Gastrocnemius medialis (tissue), 4 donors: ENCODE results near the gene ZNF438. TPM values are rescaled to one million over a fixed set of nuclear protein-coding genes. Genes with fewer than 3 reads are reported as not detected.
"Not testable (repeated sequence)": the region's sequence is repeated elsewhere in the genome, so short reads cannot be mapped to it uniquely, and the experiment has no call there.

ENCODE experiments used
- ATAC-seq, 2 donors: fragments of 150-250 bp; one replicate each; pipeline ENCODE4 v1.9.1; 2016
- DNase-seq, 2 donors: peaks; one replicate each; pipeline ENCODE4 v3.0.0-alpha.2; 2019
- H3K27ac ChIP-seq, 4 donors: fragments of 200-600 bp; sonication (generic); 1 replicate in 1 of 4; 2 replicates in 3 of 4; pipeline ENCODE4 v1.5.1; 2016 to 2018; ENCODE audit warnings: mild to moderate bottlenecking in 2 of 4, moderate library complexity in 1 of 4
- H3K27me3 ChIP-seq, 3 donors: fragments of 200-600 bp; sonication (generic) in 2 of 3; 1 replicate in 1 of 3; 2 replicates in 2 of 3; pipeline versions ENCODE4 v1.5.1 to v1.6.0; 2016 to 2019; ENCODE audit warnings: mild to moderate bottlenecking in 1 of 3, moderate library complexity in 1 of 3
- H3K36me3 ChIP-seq, 2 donors: fragments of 200-600 bp; sonication (generic) in 1 of 2; one replicate each; pipeline ENCODE4 v1.5.1; 2017 to 2018
- H3K4me1 ChIP-seq, 2 donors: fragments of 200-600 bp; sonication (generic) in 1 of 2; one replicate each; pipeline ENCODE4 v1.5.1; 2016 to 2017; ENCODE audit warnings: mild to moderate bottlenecking in 2 of 2
- H3K4me3 ChIP-seq, 4 donors: fragments of 200-600 bp; sonication (generic) in 3 of 4; 1 replicate in 1 of 4; 2 replicates in 3 of 4; pipeline ENCODE4 v1.5.1; 2016 to 2019; ENCODE audit warnings: mild to moderate bottlenecking in 2 of 4
- H3K9me3 ChIP-seq, 3 donors: fragments of 200-600 bp; sonication (generic) in 2 of 3; 1 replicate in 1 of 3; 2 replicates in 2 of 3; pipeline ENCODE4 v1.5.1; 2016 to 2019
- CTCF ChIP-seq, 5 experiments: fragments of 450-650 bp in 3 of 5; fragments of 200-600 bp in 2 of 5; sonication (generic) in 2 of 5; IDR thresholded peaks in 4 of 5; conservative IDR thresholded peaks in 1 of 5; 1 replicate in 4 of 5; 2 replicates in 1 of 5; pipeline ENCODE4 v1.5.1; 2016 to 2019; ENCODE audit warnings: antibody characterized with exemption in 5 of 5, mild to moderate bottlenecking in 3 of 5, moderate library complexity in 3 of 5
- POLR2A ChIP-seq, 2 donors: fragments of 450-650 bp; IDR thresholded peaks; one replicate each; pipeline ENCODE4 v1.6.1; 2017; ENCODE audit warnings: antibody characterized with exemption in 2 of 2, mild to moderate bottlenecking in 2 of 2, moderate library complexity in 2 of 2
- in situ Hi-C, 4 donors: fragments of 200-750 bp; cut with MboI; loops; one replicate each; pipeline versions ENCODE4 v1.15.0 to v1.8.0; 2017; ENCODE audit warnings: low sequenced_read_pairs in 4 of 4
- intact Hi-C: fragments of 100-400 bp; cut with DNase I; formaldehyde crosslinking; loops from one replicate; pipeline ENCODE4 v1.15.1; 2023; ENCODE audit warnings: low total_unique reads
- total RNA-seq, 4 donors: library from RNA; depleted of rRNA; stranded (reverse); fragments of >200 nt; gene quantifications; one replicate each; pipeline versions ENCODE4 v1.1.0 to v1.2.3, GENCODE V29; 2016

The ZNF438 gene
- total RNA-seq, 4 donors from 2014 or later = 14.4 to 37.0 (median 26.5) TPM

DNA sequence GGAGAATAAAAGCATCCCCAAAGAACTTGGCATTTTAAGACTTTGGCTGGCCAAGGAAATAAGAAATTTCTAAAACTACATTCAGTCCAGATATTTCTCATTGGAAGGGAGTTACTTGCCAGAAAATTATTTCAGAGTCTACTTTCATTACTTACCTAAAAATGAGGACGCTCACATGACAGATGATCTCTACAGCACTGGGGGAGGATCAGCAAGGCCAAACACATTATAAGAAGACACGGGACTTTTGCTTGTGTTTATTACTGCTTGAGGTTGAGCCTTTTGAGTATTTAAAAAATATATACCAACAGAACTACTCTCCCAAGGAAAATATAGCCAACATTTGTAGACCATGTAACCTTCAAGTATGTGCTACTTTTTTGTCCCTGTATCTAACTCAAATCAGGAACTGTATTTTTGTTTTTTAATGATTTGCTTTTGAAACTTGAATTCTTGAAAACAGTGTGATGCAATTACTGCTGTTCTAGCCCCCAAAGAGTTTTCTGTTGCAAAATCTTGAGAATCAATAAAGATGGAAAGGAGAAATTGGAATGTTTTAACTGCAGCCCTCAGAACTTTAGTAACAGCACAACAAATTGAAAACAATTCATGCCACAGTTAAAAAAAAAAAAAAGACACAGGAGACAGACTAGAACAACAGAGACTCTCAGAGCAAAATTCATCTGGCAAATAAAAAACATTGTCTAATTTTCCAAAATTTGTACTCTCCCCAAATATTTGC, 128.1 kb downstream of the ZNF438 start:
- H3K9me3 ChIP-seq = no peaks in the 10 kb centered on the region
- intact Hi-C loops (no loop called here), in situ Hi-C loops (no loop called here)
- H3K36me3 ChIP-seq = peaks cover 0 to 52% of the 10 kb centered on the region in 2 donors
- peak overlapping the region; percentile 36 to 57 (median 42) for H3K27ac ChIP-seq
- DNase-seq = no peak
- no peaks in the 10 kb centered on the region for H3K4me1 ChIP-seq
- ATAC-seq = peak; percentile 49 to 60
- TF ChIP-seq CTCF (IDR thresholded peaks at IDR 0.05 in 4 of 5, conservative IDR thresholded peaks at IDR 0.05 in 1 of 5) (no peak), POLR2A (IDR thresholded peaks at IDR 0.05) (no peak)
- H3K4me3 ChIP-seq = peak overlapping the region in 1 of 4 donors; percentile 7
- no peaks in the 10 kb centered on the region for H3K27me3 ChIP-seq

GRCh38 chr10:30902621-30903396, 128.9 kb downstream of the ZNF438 start:
- DNase-seq = no peak
- Histone ChIP-seq H3K27me3 (no peaks in the 10 kb centered on the region), H3K27ac (peak overlapping the region; percentile 36 to 57 (median 40)), H3K9me3 (no peaks in the 10 kb centered on the region), H3K36me3 (peaks cover 0 to 44% of the 10 kb centered on the region in 2 donors), H3K4me3 (peak overlapping the region in 1 of 4 donors; percentile 7), H3K4me1 (no peaks in the 10 kb centered on the region)
- no peak for ATAC-seq
- TF ChIP-seq POLR2A (IDR thresholded peaks at IDR 0.05) (no peak), CTCF (IDR thresholded peaks at IDR 0.05 in 4 of 5, conservative IDR thresholded peaks at IDR 0.05 in 1 of 5) (no peak)
- intact Hi-C loops = no loop called here
- in situ Hi-C loops = no loop called here

GRCh38 chr10:30901487-30901886, 130.2 kb downstream of the ZNF438 start:
- H3K4me1 ChIP-seq, DNase-seq, in situ Hi-C loops, H3K9me3 ChIP-seq, H3K27ac ChIP-seq, ATAC-seq, H3K27me3 ChIP-seq, H3K4me3 ChIP-seq, intact Hi-C loops: not testable (repeated sequence)
- H3K36me3 ChIP-seq = peaks cover 0 to 31% of the 10 kb centered on the region in 2 donors

DNA sequence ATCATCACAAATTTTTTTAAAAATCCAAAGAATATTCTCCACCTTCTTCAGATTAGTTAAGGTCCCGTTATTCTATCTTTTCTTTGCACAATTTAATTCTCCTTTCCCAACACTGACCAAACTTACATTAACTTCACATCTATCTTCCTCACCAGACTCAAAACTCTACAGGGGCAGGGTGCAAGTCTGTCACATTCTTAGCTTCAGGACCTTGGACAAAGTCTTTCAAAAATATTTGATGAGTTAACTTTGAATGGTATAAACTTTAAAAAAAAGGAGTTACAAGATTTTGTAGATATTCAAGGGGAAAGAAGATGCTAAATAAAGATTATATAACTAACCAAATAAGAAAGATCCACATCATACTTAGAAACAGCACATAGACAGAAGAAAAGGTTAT, 132.7 kb downstream of the ZNF438 start:
- no peak for TF ChIP-seq CTCF (IDR thresholded peaks at IDR 0.05 in 4 of 5, conservative IDR thresholded peaks at IDR 0.05 in 1 of 5)
- TF ChIP-seq POLR2A (IDR thresholded peaks at IDR 0.05) = no peak
- intact Hi-C loops = loop anchor here (5.0 kb wide), 1 partner anchor 38 kb away; no protein-coding TSS in a partner anchor
- Histone ChIP-seq H3K36me3 (peaks cover 0 to 11% of the 10 kb centered on the region in 2 donors), H3K4me3 (no peak overlapping the region), H3K27ac (no peak overlapping the region), H3K9me3 (no peaks in the 10 kb centered on the region), H3K4me1 (peaks cover 0 to 3% of the 10 kb centered on the region in 2 donors), H3K27me3 (no peaks in the 10 kb centered on the region)
- no peak for DNase-seq
- in situ Hi-C loops = no loop called here
- no peak for ATAC-seq

- Histone ChIP-seq H3K4me1 (peaks cover 0 to 3% of the 10 kb centered on the region in 2 donors), H3K4me3 (no peak overlapping the region), H3K27ac (no peak overlapping the region), H3K36me3 (peaks cover 0 to 11% of the 10 kb centered on the region in 2 donors), H3K9me3 (no peaks in the 10 kb centered on the region), H3K27me3 (no peaks in the 10 kb centered on the region)
- in situ Hi-C loops (no loop called here), intact Hi-C loops (loop anchor here (5.0 kb wide), 1 partner anchor 40 kb away; no protein-coding TSS in a partner anchor)
- DNase-seq = no peak
- TF ChIP-seq POLR2A (IDR thresholded peaks at IDR 0.05) = no peak
- no peak for TF ChIP-seq CTCF (IDR thresholded peaks at IDR 0.05 in 4 of 5, conservative IDR thresholded peaks at IDR 0.05 in 1 of 5)
- ATAC-seq = no peak
These were observed 134.1 kb downstream of the ZNF438 start for GRCh38 chr10:30897547-30897946.
